ENCODE results near the gene PDCD11.

GRCh38 chr10:103382769-103383168, 13.7 kb upstream of the PDCD11 start:
- TF ChIP-seq, protein P1, sequence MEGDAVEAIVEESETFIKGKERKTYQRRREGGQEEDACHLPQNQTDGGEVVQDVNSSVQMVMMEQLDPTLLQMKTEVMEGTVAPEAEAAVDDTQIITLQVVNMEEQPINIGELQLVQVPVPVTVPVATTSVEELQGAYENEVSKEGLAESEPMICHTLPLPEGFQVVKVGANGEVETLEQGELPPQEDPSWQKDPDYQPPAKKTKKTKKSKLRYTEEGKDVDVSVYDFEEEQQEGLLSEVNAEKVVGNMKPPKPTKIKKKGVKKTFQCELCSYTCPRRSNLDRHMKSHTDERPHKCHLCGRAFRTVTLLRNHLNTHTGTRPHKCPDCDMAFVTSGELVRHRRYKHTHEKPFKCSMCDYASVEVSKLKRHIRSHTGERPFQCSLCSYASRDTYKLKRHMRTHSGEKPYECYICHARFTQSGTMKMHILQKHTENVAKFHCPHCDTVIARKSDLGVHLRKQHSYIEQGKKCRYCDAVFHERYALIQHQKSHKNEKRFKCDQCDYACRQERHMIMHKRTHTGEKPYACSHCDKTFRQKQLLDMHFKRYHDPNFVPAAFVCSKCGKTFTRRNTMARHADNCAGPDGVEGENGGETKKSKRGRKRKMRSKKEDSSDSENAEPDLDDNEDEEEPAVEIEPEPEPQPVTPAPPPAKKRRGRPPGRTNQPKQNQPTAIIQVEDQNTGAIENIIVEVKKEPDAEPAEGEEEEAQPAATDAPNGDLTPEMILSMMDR (IDR thresholded peaks at IDR 0.05): no peak
- TF ChIP-seq POLR2AphosphoS5 (IDR thresholded peaks at IDR 0.05): no peak

Measured in prostate gland (tissue), 2 donors.